ENCODE data around the gene COL1A1.

GRCh38 chr17:50248255-50248654 lies 46.8 kb upstream of the COL1A1 start:
- no peak for TF ChIP-seq POLR2A (IDR thresholded peaks at IDR 0.05)
- TF ChIP-seq CTCF (IDR thresholded peaks at IDR 0.05), result no peak
- TF ChIP-seq POLR2AphosphoS5 (IDR thresholded peaks at IDR 0.05), result no peak
